Skeletal muscle tissue (tissue), 4 donors: ENCODE measurements around the gene RCOR2. TPM values are rescaled to one million over a fixed set of nuclear protein-coding genes. Genes with fewer than 3 reads are reported as not detected.

ENCODE experiments used
- H3K27ac ChIP-seq: one replicate; pipeline ENCODE4 v1.7.0; 2013; ENCODE audit warnings: mild to moderate bottlenecking, low read depth, low read length, inconsistent platforms
- H3K27me3 ChIP-seq, 3 donors: one replicate each; pipeline ENCODE4 v1.7.0; 2013; ENCODE audit warnings: low read length in 3 of 3; ENCODE audit not compliant: control insufficient read depth in 3 of 3, insufficient read depth in 3 of 3
- H3K36me3 ChIP-seq, 3 donors: one replicate each; pipeline ENCODE4 v1.7.0; 2013; ENCODE audit warnings: low read length in 3 of 3; ENCODE audit not compliant: control insufficient read depth in 3 of 3, insufficient read depth in 3 of 3
- H3K4me1 ChIP-seq, 3 donors: one replicate each; pipeline ENCODE4 v1.7.0; 2013; ENCODE audit warnings: low read length in 3 of 3, mild to moderate bottlenecking in 3 of 3; ENCODE audit not compliant: control insufficient read depth in 3 of 3, insufficient read depth in 3 of 3
- H3K4me3 ChIP-seq, 3 donors: one replicate each; pipeline ENCODE4 v1.7.0; 2013; ENCODE audit warnings: low read length in 3 of 3
- H3K9ac ChIP-seq, 3 donors: one replicate each; pipeline ENCODE4 v1.7.0; 2013; ENCODE audit warnings: low read length in 3 of 3, mild to moderate bottlenecking in 3 of 3, moderate library complexity in 2 of 3, low read depth in 1 of 3
- H3K9me3 ChIP-seq, 3 donors: one replicate each; pipeline ENCODE4 v1.7.0; 2013; ENCODE audit warnings: low read length in 3 of 3; ENCODE audit not compliant: control insufficient read depth in 3 of 3
- total RNA-seq: library from RNA; depleted of rRNA; stranded (reverse); fragments of >200 nt; gene quantifications from one replicate; pipeline ENCODE4 v1.2.3, GENCODE V29; 2014
- donor health status: Osteomylitis.

RCOR2 gene
- total RNA-seq, 1 donor from 2014 or later, result 4.2 TPM

- no peak overlapping the region for H3K9ac ChIP-seq
- no peaks in the 10 kb centered on the region for H3K9me3 ChIP-seq
- H3K4me3 ChIP-seq, result no peak overlapping the region
- peaks cover 0 to 6% (median 0%) of the 10 kb centered on the region in 3 donors for H3K4me1 ChIP-seq
- no peaks in the 10 kb centered on the region for H3K27me3 ChIP-seq
- H3K36me3 ChIP-seq, result peaks cover 16 to 31% (median 22%) of the 10 kb centered on the region in 3 donors
- no peak overlapping the region for H3K27ac ChIP-seq
Measured at GRCh38 chr11:63908631-63909401, 8.1 kb downstream of the RCOR2 start.

GRCh38 chr11:63907808-63908530, 9.0 kb downstream of the RCOR2 start:
- Histone ChIP-seq H3K36me3 (peaks cover 24 to 39% (median 30%) of the 10 kb centered on the region in 3 donors), H3K4me1 (peaks cover 0 to 6% (median 0%) of the 10 kb centered on the region in 3 donors), H3K27ac (no peak overlapping the region)

GRCh38 chr11:63907063-63907462, 9.9 kb downstream of the RCOR2 start:
- no peak overlapping the region for H3K27ac ChIP-seq
- no peak overlapping the region for H3K4me3 ChIP-seq
- no peaks in the 10 kb centered on the region for H3K27me3 ChIP-seq
- peaks cover 0 to 6% (median 0%) of the 10 kb centered on the region in 3 donors for H3K4me1 ChIP-seq
- no peak overlapping the region for H3K9ac ChIP-seq
- no peaks in the 10 kb centered on the region for H3K9me3 ChIP-seq
- peaks cover 33 to 48% (median 39%) of the 10 kb centered on the region in 3 donors for H3K36me3 ChIP-seq

More at GRCh38 chr11:63907808-63908530, 9.0 kb downstream of the RCOR2 start:
- H3K4me3 ChIP-seq, result no peak overlapping the region
- H3K27me3 ChIP-seq, result no peaks in the 10 kb centered on the region
- no peaks in the 10 kb centered on the region for H3K9me3 ChIP-seq
- no peak overlapping the region for H3K9ac ChIP-seq

- Histone ChIP-seq H3K27me3 (no peaks in the 10 kb centered on the region), H3K9me3 (no peaks in the 10 kb centered on the region), H3K4me3 (no peak overlapping the region), H3K9ac (no peak overlapping the region), H3K4me1 (peaks cover 0 to 6% (median 0%) of the 10 kb centered on the region in 3 donors), H3K27ac (no peak overlapping the region), H3K36me3 (peaks cover 38 to 53% (median 44%) of the 10 kb centered on the region in 3 donors)
Measured at GRCh38 chr11:63906585-63906984, 10.4 kb downstream of the RCOR2 start.

- Histone ChIP-seq H3K4me3 (no peak overlapping the region), H3K4me1 (peaks cover 0 to 6% (median 0%) of the 10 kb centered on the region in 3 donors), H3K9me3 (no peaks in the 10 kb centered on the region), H3K9ac (no peak overlapping the region), H3K27ac (no peak overlapping the region), H3K27me3 (no peaks in the 10 kb centered on the region), H3K36me3 (peaks cover 41 to 54% (median 47%) of the 10 kb centered on the region in 3 donors)
Measured at GRCh38 chr11:63906087-63906486, 10.9 kb downstream of the RCOR2 start.

- Histone ChIP-seq H3K4me1 (peaks cover 0 to 6% (median 0%) of the 10 kb centered on the region in 3 donors), H3K27me3 (no peaks in the 10 kb centered on the region), H3K4me3 (no peak overlapping the region), H3K36me3 (peaks cover 50 to 63% (median 56%) of the 10 kb centered on the region in 3 donors), H3K9ac (no peak overlapping the region), H3K9me3 (no peaks in the 10 kb centered on the region), H3K27ac (no peak overlapping the region)
Measured at GRCh38 chr11:63905179-63905578, 11.8 kb downstream of the RCOR2 start.

GRCh38 chr11:63904743-63905142, 12.2 kb downstream of the RCOR2 start:
- peaks cover 0 to 6% (median 0%) of the 10 kb centered on the region in 3 donors for H3K4me1 ChIP-seq
- no peak overlapping the region for H3K9ac ChIP-seq
- H3K27ac ChIP-seq, result no peak overlapping the region
- peaks cover 54 to 67% (median 60%) of the 10 kb centered on the region in 3 donors for H3K36me3 ChIP-seq
- no peaks in the 10 kb centered on the region for H3K27me3 ChIP-seq
- no peak overlapping the region for H3K4me3 ChIP-seq
- H3K9me3 ChIP-seq, result no peaks in the 10 kb centered on the region

- Histone ChIP-seq H3K9ac (no peak overlapping the region), H3K27me3 (no peaks in the 10 kb centered on the region), H3K9me3 (no peaks in the 10 kb centered on the region), H3K4me1 (peaks cover 0 to 6% (median 0%) of the 10 kb centered on the region in 3 donors), H3K36me3 (peaks cover 63 to 74% (median 68%) of the 10 kb centered on the region in 3 donors), H3K27ac (no peak overlapping the region), H3K4me3 (no peak overlapping the region)
Measured at GRCh38 chr11:63903884-63904283, 13.1 kb downstream of the RCOR2 start.

- H3K27me3 ChIP-seq, result no peaks in the 10 kb centered on the region
- H3K4me3 ChIP-seq, result no peak overlapping the region
- H3K9ac ChIP-seq, result no peak overlapping the region
- H3K27ac ChIP-seq, result no peak overlapping the region
- H3K4me1 ChIP-seq, result no peaks in the 10 kb centered on the region
- H3K9me3 ChIP-seq, result no peaks in the 10 kb centered on the region
- peaks cover 76 to 81% (median 77%) of the 10 kb centered on the region in 3 donors for H3K36me3 ChIP-seq
Measured at GRCh38 chr11:63901660-63902059, 15.3 kb downstream of the RCOR2 start.
